ENCODE data around the gene ADGRF5. TPM values are rescaled to one million over a fixed set of nuclear protein-coding genes. Genes with fewer than 3 reads are reported as not detected.

The ADGRF5 gene
- total and polyA plus RNA-seq, 2 experiments from 2014 or later = not detected

DNA sequence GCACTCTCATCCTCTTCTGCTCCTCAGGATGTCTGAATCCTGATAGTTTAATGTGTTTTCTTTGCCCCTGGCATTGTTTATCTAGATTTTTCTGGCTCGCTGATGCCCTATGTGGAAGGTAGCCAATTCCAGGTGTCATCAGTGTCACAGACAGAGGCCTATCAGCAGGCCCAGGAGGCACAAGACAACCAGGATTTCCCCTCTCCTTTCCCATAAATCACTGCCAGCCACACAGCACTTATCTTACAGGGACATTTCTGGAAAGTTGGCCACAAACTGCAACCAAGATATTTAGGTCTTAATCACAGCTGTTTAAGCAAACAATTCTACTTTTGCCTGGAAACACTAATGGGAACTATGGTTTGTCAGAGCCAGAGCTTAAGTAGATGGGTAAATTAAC is 28.1 kb downstream of the ADGRF5 start:
- no peak for ATAC-seq
- Histone ChIP-seq H3K36me3 (ENCODE audit: insufficient read depth) (no peaks in the 10 kb centered on the region), H3K79me2 (replicated peaks; ENCODE audit: insufficient read depth) (no peaks in the 10 kb centered on the region), H3F3A (replicated peaks; ENCODE audit: low read depth) (no peaks in the 10 kb centered on the region), H3K4me3 (no peak overlapping the region), H3K9me2 (ENCODE audit: insufficient read depth) (peaks cover 3% of the 10 kb centered on the region; the same call in 1 of the 2 replicates), H3K4me1 (ENCODE audit: insufficient read depth) (no peaks in the 10 kb centered on the region), H3K27me3 (ENCODE audit: insufficient read depth) (no peaks in the 10 kb centered on the region), H2AFZ (no peak overlapping the region), H4K20me1 (replicated peaks; ENCODE audit: insufficient read depth) (no peaks in the 10 kb centered on the region), H3K4me2 (no peak overlapping the region), H3K27ac (ENCODE audit: low read depth) (no peak overlapping the region)
- no peak overlapping the region for H3K27ac Mint-ChIP-seq
- DNase-seq (ENCODE audit: low spot score) = no peak
- H3K36me3 Mint-ChIP-seq (ENCODE audit: low read depth) = no peaks in the 10 kb centered on the region
- TF ChIP-seq EZH2 (IDR thresholded peaks at IDR 0.05; ENCODE audit: low read depth, unreplicated experiment) (no peak), ZNF331 (CRISPR knock-in tag; IDR thresholded peaks at IDR 0.05; ENCODE audit: low read depth) (no peak), JUNB (IDR thresholded peaks at IDR 0.05; ENCODE audit: unreplicated experiment) (no peak), NANOG (IDR thresholded peaks at IDR 0.05; ENCODE audit: borderline replicate concordance) (no peak), CREB1 (CRISPR knock-in tag; IDR thresholded peaks at IDR 0.05; ENCODE audit: low read depth) (no peak), EZH2phosphoT487 (IDR thresholded peaks at IDR 0.05; ENCODE audit: unreplicated experiment) (no peak), POLR2AphosphoS5 (IDR thresholded peaks at IDR 0.05; ENCODE audit: low read depth) (no peak)
- TF ChIP-seq, protein P1, sequence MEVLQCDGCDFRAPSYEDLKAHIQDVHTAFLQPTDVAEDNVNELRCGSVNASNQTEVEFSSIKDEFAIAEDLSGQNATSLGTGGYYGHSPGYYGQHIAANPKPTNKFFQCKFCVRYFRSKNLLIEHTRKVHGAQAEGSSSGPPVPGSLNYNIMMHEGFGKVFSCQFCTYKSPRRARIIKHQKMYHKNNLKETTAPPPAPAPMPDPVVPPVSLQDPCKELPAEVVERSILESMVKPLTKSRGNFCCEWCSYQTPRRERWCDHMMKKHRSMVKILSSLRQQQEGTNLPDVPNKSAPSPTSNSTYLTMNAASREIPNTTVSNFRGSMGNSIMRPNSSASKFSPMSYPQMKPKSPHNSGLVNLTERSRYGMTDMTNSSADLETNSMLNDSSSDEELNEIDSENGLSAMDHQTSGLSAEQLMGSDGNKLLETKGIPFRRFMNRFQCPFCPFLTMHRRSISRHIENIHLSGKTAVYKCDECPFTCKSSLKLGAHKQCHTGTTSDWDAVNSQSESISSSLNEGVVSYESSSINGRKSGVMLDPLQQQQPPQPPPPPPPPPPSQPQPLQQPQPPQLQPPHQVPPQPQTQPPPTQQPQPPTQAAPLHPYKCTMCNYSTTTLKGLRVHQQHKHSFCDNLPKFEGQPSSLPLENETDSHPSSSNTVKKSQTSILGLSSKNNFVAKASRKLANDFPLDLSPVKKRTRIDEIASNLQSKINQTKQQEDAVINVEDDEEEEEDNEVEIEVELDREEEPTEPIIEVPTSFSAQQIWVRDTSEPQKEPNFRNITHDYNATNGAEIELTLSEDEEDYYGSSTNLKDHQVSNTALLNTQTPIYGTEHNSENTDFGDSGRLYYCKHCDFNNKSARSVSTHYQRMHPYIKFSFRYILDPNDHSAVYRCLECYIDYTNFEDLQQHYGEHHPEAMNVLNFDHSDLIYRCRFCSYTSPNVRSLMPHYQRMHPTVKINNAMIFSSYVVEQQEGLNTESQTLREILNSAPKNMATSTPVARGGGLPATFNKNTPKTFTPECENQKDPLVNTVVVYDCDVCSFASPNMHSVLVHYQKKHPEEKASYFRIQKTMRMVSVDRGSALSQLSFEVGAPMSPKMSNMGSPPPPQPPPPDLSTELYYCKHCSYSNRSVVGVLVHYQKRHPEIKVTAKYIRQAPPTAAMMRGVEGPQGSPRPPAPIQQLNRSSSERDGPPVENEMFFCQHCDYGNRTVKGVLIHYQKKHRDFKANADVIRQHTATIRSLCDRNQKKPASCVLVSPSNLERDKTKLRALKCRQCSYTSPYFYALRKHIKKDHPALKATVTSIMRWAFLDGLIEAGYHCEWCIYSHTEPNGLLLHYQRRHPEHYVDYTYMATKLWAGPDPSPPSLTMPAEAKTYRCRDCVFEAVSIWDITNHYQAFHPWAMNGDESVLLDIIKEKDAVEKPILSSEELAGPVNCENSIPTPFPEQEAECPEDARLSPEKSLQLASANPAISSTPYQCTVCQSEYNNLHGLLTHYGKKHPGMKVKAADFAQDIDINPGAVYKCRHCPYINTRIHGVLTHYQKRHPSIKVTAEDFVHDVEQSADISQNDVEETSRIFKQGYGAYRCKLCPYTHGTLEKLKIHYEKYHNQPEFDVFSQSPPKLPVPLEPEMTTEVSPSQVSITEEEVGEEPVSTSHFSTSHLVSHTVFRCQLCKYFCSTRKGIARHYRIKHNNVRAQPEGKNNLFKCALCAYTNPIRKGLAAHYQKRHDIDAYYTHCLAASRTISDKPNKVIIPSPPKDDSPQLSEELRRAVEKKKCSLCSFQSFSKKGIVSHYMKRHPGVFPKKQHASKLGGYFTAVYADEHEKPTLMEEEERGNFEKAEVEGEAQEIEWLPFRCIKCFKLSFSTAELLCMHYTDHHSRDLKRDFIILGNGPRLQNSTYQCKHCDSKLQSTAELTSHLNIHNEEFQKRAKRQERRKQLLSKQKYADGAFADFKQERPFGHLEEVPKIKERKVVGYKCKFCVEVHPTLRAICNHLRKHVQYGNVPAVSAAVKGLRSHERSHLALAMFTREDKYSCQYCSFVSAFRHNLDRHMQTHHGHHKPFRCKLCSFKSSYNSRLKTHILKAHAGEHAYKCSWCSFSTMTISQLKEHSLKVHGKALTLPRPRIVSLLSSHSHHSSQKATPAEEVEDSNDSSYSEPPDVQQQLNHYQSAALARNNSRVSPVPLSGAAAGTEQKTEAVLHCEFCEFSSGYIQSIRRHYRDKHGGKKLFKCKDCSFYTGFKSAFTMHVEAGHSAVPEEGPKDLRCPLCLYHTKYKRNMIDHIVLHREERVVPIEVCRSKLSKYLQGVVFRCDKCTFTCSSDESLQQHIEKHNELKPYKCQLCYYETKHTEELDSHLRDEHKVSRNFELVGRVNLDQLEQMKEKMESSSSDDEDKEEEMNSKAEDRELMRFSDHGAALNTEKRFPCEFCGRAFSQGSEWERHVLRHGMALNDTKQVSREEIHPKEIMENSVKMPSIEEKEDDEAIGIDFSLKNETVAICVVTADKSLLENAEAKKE (CRISPR knock-in tag; IDR thresholded peaks at IDR 0.05) = no peak
- TF ChIP-seq, protein P2, sequence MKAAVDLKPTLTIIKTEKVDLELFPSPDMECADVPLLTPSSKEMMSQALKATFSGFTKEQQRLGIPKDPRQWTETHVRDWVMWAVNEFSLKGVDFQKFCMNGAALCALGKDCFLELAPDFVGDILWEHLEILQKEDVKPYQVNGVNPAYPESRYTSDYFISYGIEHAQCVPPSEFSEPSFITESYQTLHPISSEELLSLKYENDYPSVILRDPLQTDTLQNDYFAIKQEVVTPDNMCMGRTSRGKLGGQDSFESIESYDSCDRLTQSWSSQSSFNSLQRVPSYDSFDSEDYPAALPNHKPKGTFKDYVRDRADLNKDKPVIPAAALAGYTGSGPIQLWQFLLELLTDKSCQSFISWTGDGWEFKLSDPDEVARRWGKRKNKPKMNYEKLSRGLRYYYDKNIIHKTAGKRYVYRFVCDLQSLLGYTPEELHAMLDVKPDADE (IDR thresholded peaks at IDR 0.05) = no peak
- TF ChIP-seq, protein P3, sequence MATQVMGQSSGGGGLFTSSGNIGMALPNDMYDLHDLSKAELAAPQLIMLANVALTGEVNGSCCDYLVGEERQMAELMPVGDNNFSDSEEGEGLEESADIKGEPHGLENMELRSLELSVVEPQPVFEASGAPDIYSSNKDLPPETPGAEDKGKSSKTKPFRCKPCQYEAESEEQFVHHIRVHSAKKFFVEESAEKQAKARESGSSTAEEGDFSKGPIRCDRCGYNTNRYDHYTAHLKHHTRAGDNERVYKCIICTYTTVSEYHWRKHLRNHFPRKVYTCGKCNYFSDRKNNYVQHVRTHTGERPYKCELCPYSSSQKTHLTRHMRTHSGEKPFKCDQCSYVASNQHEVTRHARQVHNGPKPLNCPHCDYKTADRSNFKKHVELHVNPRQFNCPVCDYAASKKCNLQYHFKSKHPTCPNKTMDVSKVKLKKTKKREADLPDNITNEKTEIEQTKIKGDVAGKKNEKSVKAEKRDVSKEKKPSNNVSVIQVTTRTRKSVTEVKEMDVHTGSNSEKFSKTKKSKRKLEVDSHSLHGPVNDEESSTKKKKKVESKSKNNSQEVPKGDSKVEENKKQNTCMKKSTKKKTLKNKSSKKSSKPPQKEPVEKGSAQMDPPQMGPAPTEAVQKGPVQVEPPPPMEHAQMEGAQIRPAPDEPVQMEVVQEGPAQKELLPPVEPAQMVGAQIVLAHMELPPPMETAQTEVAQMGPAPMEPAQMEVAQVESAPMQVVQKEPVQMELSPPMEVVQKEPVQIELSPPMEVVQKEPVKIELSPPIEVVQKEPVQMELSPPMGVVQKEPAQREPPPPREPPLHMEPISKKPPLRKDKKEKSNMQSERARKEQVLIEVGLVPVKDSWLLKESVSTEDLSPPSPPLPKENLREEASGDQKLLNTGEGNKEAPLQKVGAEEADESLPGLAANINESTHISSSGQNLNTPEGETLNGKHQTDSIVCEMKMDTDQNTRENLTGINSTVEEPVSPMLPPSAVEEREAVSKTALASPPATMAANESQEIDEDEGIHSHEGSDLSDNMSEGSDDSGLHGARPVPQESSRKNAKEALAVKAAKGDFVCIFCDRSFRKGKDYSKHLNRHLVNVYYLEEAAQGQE (IDR thresholded peaks at IDR 0.05; ENCODE audit: unreplicated experiment) = no peak
- no peak overlapping the region for H3K4me3 Mint-ChIP-seq
- H3K4me1 Mint-ChIP-seq = peaks cover 4% of the 10 kb centered on the region; the same call in 2 of the 3 replicates
- H3K27me3 Mint-ChIP-seq (ENCODE audit: insufficient read depth, low read depth, poor library complexity) = no peaks in the 10 kb centered on the region
- no peaks in the 10 kb centered on the region for H3K9me3 Mint-ChIP-seq

Measured in GM23338 (cell line).